ENCODE data around the gene ASIC4. TPM values are rescaled to one million over a fixed set of nuclear protein-coding genes. Genes with fewer than 3 reads are reported as not detected.

The ASIC4 gene
- polyA plus RNA-seq, 4 donors, result 0.10 to 0.33 (median 0.17) TPM

DNA sequence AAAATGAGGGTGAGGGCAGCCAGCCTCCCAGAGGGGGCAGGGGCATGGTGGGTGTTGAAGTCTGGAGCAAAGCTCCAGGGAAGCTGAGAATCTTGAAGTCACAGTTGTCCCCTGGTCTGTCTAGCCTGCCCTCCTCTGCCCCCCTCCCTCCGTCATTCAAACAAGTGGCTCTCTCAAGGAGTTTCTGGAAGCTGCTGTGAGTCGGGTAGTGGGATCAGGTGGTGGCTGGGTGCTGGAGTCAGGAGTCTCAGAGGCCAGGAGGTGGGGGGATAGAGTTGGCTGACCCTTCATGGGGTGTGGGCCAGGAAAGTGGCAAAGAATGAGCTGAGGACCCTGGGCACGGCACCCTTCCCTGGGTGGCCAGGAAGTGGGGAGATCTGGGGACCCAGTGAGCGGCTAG is 495 bp upstream of the ASIC4 start:
- DNase-seq (ENCODE audit: low read depth in 4 of 4, low spot score in 2 of 4), result no peak

DNA sequence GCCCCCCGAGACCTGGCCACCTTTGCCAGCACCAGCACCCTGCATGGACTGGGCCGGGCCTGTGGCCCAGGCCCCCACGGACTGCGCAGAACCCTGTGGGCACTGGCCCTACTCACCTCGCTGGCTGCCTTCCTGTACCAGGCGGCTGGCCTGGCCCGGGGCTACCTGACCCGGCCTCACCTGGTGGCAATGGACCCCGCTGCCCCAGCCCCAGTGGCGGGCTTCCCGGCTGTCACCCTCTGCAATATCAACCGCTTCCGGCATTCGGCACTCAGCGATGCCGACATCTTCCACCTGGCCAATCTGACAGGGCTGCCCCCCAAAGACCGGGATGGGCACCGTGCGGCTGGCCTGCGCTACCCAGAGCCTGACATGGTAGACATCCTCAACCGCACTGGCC is 554 bp downstream of the ASIC4 start:
- DNase-seq (ENCODE audit: low read depth in 4 of 4, low spot score in 2 of 4), result no peak

DNA sequence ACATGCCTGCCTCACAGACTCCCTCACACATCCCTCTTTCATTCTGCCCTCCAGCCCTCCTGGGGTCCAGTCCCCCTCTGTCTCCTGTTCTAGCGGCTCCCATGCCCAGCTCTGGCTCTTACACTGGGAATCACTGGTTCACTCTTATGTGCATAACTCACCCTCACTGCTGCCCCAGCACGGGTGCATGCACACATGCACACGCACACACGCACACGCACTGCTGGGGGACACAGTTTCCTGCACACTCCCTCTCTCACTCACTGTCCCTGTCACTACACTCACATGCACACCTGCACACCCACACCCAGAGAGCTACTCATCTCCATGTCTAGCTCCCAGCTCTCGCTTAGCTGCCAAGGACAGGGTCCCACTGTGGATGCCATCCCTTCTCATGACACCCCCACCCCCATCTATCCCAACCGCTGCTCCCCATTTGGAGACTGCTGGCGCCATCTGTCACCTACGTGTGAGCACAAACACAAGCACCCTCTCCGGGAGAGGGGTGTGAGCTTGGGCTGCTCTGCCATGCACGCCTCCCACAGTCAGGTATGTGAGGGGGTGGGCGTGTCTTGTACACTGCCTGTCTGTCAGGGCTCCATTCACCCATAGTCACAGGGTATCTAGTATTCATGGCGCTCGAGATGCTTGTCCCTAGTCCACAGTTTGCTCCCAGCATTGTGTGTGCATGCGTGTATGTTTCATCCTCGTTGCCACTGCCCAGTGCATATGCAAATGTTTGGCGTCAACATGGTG is 1.8 kb downstream of the ASIC4 start:
- DNase-seq (ENCODE audit: low read depth in 4 of 4, low spot score in 2 of 4), result no peak

DNA sequence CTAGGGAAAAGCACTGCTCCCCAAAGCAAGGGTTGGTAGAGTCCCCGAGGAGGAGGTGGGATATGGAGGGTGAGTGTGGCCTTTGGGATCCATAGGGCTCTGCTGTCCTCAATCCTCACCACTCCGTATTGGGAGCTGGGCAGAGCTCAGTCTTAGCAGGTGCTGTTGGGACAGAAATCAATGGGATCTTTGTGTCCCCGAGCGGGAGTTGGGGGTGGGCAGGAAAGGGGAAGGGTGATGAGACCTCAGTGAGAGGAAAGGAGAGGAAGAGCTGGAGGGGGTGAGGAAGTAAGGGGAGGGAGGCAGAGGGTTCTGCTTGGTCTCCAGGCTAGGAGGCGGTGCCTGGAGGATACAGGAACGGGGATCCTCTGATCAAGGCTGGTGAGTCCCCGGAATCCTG is 2.6 kb downstream of the ASIC4 start:
- no peak for DNase-seq (ENCODE audit: low read depth in 4 of 4, low spot score in 2 of 4)

DNA sequence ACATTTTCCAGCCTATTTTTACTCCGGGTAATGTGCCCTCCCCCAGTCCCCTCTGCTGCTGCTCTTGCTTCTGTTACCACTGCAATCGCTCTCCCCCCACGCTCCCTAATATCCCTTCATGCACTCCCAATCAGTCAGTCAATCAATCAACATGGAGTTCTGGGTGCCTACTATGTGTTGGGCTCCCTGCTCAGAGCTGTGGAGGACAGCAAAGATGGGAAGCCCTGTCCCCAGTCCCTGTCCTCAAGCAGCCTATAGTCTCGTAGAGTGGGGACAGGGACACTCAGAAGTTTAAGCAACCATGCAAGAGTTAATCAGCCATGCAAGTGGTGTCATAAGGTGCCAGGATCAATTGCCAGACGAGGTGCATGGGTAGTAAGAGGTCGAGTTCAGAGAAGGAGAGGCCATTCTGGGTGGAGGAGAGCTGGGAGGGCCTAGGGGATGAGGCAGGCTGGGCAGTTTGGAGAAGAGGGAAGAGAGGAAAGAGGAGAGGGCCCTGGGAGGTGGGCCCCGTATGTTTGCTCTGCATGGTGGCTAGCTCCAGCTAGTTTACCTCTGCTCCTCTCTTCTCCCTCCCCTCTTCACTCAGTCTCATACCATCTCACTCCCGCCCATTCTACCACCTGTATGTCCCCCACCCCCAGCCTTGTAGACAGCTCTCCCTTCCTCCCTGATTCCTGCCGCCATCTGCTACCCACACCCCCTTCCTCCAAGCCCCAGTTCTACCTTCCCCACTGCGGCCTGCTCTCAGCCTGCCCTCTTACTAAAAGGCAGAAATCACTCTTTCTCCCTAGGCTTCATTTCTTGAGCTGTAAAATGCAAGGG is 3.9 kb downstream of the ASIC4 start:
- no peak for DNase-seq (ENCODE audit: low read depth in 4 of 4, low spot score in 2 of 4)

DNA sequence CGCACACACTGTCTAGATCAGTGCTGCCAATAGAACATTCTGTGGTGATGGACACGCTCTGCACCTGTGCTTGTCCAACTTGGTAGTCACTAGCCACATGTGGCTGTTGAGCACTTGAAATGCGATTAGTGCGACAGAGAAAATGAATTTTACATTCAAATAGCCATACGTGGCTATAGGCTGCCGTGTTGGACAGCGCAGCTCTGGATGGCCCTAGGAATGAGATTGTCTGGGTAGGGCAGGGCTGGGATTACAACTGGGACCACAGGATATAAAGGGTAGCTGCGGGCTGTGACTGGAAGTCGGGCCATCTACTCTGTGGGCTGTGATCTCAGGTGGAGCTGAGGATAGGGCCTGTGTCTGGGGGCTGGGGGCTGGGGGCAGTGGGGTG is 5.2 kb downstream of the ASIC4 start:
- DNase-seq (ENCODE audit: low read depth in 4 of 4, low spot score in 2 of 4), result no peak

DNA sequence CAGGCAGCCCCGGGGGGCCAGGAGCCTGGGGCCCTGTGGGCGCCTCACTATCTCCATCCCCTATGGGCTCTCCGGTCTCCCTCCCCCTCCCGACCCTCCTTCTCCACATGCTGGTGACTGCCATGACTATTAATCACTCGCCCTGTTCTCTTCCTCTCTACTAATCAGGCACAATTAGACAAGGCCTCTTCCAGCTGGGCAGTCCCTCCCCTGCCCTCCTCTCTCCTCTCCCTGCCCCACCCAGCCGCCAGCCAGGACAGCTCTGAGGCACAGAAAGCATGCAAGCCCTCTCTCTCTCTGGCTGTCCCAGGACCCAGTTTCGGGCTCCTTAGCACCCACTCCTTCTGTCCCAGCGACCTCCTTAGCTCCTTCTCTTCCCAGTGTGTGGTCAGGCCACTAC is 5.8 kb downstream of the ASIC4 start:
- DNase-seq (ENCODE audit: low read depth in 4 of 4, low spot score in 2 of 4), result no peak

DNA sequence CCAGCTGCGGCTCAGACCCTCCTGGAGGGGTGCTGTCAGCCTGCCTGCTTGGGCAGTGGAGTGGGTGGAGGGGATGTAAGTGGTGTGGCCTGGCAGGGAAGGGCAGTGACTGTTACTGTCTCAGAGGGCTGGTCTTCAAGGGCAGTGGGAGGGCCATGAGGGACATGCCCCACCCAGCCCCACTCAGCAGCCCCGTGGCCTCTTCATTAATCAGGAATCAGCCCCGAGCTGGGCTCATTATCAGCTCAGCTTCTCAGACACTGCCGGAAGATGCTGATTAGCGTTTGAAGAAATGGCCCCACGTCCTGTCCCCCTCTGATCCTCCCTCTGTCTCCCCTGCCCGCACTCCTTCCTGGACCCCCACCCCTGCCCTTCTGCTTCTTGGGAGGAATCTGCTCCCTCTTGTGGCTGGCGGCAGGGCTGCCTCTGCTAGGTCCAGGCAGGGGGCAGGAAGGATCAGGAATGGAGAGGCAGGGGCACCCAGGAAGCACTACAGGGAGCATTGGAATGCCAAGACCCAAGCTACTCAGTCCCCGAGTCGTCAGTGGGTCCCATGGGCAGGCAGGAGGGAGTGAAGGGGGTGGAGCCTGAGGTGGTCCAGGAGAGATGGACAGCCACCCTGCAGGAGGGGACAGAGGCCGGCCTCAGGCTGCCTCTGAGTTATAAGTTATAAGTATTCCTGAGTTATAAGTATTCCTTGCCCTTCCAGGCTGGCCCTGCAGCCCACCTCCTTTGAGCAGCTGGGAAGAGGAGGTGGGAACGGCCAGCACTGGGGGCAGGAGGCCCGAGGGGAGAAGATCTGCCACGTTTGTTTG is 7.0 kb downstream of the ASIC4 start:
- DNase-seq (ENCODE audit: low read depth in 4 of 4, low spot score in 2 of 4), result no peak

DNA sequence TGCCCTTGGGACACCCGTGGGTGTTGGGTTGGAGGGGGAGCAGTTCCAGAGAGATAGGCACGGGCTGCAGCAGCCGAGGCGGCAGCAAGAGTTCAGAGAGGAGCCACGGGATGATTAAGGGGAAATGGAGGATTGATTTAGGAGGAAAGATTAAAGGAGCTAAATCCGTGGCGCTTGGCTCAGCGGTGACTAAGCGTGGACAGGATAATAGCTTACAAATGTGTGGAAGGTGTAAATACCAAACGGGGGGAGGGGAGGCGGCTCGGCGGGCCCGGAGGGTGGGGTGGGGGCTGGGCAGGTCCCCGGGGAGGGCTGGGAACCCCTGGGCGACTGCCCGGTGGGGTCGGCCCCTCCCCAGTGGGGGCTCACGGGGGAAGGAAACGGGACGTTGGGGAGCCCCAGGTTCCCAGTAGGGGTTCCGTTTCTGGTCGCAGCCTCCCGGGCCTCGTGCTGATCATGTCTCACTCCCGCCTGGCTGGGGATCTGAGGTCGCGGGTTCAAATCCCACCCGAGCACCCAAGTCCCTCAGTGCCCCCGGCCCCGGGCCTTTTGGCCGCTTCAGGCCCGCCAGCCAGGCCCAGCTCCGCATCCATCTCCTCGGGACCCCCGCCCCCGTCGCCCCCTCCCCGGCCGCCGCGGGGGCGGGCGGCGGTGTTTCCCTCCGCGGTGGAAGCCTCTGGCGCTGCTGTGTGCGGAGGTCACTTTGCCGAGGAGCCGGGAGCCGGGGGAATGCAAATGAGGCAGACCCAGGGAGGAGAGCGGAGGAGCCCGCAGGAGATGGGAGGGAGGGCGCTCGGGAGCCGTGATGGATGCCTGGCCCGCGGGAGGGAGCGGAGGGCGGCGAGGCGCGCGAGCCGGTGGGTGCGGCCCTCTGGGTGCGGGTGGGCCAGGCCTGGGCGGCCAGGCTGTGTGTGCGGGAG is 8.1 kb downstream of the ASIC4 start:
- DNase-seq (ENCODE audit: low read depth in 4 of 4, low spot score in 2 of 4), result no peak

DNA sequence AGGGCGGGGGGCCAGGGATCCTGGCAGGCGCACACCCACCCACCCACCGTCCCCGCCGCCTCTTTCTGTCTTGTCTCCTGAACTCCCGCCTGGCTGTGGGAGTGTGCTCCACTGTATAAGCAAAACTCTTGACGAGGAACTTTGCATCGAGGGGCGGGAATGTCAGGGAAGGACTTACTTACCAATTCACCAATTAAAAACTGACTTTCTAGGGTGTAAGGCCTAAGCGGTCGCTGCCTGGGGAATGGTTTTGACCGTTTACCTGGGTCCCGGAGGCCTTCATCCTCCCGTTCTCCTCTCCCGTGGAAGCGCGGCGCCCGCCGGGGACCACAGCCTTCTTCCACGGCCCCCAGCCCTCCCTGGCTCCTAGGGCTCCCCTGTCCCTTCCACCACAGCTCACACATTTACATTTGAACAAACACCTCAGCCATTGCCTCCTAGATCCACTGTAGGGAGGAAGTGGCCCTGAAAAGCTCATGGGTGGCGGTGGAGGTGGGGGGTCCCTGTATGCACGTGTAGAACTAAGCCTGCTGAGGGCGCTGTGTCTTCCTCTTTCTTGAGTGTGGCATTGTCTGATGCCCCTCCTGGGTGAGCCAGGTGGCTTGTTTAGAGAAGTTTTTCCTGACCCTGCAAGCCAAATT is 8.9 kb downstream of the ASIC4 start:
- no peak for DNase-seq (ENCODE audit: low read depth in 4 of 4, low spot score in 2 of 4)

DNA sequence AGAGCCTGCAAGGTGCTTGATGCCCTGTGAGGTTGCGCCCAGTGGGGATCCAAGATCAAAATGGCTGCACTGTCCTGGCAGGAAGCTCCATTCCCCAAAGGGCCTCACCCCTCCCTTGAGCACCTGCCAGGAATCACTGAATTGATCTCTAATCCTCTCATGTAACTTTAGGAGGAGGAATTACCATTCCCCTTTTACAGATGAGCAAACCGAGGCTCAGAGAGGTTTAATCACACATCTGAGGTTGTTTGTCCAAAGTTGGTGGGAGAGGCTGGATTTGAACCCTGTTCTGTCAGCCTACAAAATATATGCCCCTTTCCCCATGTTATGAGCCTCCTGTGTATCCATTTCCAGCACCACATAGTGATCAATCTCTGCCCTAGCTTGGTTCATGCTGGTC is 10.5 kb downstream of the ASIC4 start:
- DNase-seq (ENCODE audit: low read depth in 4 of 4, low spot score in 2 of 4), result no peak

DNA sequence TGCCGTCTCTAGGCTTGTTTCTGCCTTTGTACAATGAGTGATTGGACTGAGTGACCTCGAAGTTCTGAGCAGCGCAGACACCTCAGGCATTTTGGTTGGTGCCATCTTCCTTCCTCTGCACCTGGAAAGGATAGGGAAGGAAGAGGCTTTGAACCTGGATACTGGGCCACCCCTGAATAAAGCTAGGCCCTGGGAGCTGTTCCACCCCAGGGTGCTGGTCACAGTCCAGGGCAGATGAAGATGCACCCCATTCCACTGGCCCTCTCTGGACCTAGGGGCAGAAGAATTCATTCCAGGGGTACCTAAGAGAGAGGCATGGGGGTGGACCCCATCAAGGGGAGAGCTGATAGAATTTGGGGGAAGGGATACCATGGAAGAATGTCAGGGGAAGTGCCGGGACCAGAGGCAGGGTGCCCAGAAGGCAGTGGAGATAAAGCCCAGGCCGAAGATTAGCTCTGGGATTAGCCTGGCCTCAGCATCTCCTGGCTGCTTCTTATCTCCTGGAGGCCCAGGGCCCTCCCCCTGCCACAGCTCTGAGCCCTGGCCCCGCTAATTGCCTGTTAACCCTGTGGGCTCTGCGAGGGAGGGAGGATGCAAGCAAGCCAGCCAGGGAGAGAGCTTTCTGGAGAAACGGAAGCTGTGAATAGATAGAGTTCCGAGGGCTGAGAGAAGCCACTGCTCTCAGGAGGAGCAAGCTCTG is 11.4 kb downstream of the ASIC4 start:
- no peak for DNase-seq (ENCODE audit: low read depth in 4 of 4, low spot score in 2 of 4)

DNA sequence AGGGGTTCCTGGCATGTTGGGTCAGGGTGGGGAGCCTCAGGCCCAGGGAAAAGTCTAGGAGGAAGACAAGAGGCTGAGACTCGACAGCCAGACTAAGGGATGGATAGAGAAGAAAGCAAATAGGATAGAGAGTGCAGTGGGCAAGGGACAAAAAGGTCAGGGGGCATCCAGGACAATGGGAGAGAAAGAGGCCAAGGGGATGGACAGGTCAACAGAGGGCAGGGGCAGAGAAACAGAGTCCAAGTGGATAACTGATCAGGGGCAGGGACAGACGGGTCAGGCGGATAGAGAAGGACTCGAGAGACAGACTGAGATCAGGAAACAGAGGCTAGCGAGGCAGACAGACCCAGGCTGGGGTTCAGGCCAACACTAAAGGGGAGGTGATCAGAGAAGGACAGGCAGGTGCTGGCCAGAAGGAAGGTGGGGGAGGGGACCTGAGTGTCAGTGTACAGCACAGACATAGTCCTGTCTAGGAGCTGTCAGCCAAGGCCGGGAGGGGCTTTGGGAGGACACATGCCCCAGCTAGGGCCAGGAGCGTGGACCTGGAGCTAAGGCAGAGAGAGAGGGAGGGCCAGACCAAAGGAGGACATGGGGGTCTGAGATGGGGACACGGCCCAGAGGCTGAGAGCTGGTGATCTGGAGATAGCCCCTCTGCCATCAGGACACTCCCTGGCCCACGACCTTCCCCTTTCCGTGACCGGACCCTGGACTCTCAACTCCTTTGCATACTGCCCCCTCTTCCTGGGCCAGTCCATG is 12.2 kb downstream of the ASIC4 start:
- no peak for DNase-seq (ENCODE audit: low read depth in 4 of 4, low spot score in 2 of 4)

DNA sequence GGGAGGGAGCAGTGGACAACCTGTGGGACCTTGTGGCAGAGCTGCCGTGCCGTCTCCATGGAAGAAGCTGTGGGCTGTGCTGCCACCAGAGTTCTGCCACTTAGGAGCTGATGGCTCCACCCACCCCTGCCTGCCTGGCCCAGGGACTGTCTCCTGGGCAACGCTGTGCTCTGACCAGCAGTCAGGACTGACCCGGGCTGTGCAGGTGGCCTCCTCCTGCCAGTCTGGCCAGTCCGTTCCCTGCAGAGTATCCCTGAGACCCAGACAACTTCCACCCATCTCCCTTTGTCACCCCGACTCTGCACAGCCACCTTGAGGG is 12.8 kb downstream of the ASIC4 start:
- no peak for DNase-seq (ENCODE audit: low read depth in 4 of 4, low spot score in 2 of 4)

DNA sequence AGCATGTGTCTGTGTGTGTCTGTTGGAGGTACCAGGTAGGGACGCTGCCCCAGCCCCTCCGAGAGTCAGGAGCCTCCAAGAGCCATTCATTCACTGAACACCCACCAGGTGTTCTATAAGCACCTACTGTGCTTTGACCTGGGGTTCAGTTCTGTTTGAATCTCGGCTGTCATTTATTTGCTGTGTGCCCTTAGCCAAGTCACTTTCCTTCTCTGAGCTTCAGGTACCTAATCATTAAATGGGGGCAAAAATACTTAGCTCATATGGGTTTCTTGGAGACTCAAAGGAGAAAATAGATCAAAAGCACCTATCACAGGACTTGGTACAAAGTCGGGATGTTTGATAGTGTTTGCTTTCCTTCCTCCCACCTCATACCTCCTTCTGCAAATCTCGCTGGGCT is 13.2 kb downstream of the ASIC4 start:
- DNase-seq (ENCODE audit: low read depth in 4 of 4, low spot score in 2 of 4), result no peak

DNA sequence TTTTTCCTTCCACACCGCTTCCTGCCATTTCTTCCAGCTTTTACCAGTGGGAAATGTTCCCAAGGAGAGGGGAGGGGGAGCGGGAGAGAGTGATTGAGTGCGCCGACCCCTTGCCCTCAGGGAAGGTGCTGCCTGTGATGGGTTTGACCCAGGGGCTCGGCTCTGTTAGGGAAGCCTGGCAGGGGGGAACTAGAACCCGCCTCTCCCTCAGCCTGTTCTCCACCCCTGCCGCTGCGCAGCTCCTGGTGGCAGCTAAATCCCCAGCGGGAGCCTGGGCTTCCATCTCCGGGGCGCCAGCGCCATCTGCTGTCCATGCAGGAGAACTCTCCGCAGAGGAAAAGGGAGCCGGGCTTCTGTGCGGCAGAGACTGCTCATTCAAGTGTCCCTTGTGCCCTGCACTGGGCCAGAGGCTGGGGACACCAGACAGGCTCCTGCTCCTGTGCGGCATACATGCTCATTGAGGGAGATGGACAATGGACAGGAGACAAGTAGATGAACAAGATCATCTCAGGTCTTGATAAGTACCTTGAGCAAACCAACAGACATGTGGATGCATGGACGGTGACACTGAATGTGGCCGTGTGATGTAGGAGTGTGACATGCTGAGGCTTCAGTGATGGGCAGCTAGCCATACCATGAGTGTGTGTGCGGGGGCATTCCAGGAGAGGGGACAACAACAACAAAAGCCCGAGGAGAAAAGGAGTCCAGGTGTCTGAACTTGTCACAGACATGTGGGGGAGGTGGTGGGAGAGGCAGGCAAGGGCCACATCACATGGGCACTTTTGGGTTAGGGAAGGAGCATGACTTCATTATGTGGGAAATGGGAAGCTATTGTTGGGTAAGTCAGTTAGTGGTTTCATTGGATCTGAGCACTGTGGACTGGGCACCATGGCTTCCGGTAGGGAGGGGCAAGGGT is 16.0 kb downstream of the ASIC4 start:
- peak in 1 of 4 donors; percentile 73 for DNase-seq (ENCODE audit: low read depth in 4 of 4, low spot score in 2 of 4)

DNA sequence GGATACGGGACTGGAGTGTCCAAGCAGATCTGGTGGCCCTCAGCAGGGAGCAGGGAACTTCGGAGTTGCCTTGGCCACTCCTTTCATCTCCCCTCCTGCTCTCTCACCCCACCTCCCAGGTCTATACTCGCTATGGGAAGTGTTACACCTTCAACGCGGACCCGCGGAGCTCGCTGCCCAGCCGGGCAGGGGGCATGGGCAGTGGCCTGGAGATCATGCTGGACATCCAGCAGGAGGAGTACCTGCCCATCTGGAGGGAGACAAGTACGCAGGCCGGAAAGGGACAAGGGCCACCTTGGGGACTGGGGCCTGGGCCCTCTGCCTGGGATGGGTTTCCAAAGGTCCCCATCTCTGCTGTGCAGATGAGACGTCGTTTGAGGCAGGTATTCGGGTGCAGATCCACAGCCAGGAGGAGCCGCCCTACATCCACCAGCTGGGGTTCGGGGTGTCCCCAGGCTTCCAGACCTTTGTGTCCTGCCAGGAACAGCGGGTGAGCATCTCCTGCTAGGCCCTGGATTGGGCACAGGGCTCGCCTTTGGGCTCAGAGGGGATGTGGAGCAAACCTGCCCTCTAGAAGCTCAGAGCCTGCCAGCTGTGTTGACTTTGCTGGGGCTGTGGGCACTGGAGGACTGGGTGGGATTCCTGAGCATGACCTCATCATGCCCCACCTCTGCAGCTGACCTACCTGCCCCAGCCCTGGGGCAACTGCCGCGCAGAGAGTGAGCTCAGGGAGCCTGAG is 17.5 kb downstream of the ASIC4 start:
- no peak for DNase-seq (ENCODE audit: low read depth in 4 of 4, low spot score in 2 of 4)

All from left renal cortex interstitium (tissue), 4 donors.